Osteoblast (primary cell): ENCODE measurements around the gene PDE5A. TPM values are rescaled to one million over a fixed set of nuclear protein-coding genes. Genes with fewer than 3 reads are reported as not detected.

Experiments used
- DNase-seq: peaks from one replicate; pipeline ENCODE4 v3.0.0; 2011; ENCODE audit warnings: low spot score, mixed read lengths; ENCODE audit not compliant: insufficient read length; ENCODE audit errors: missing footprints
- H2AFZ ChIP-seq: 2 replicates; pipeline ENCODE4 v1.6.0; 2011; ENCODE audit warnings: mild to moderate bottlenecking, low read length
- H3K27ac ChIP-seq: 2 replicates; pipeline ENCODE4 v1.5.1; 2011; ENCODE audit warnings: mild to moderate bottlenecking, low read depth, low read length, moderate library complexity
- H3K27me3 ChIP-seq: 2 replicates; pipeline ENCODE4 v1.6.0; 2012; ENCODE audit warnings: mild to moderate bottlenecking, control low read depth, inconsistent platforms, low read length, moderate library complexity; ENCODE audit not compliant: insufficient read depth
- H3K36me3 ChIP-seq: 2 replicates; pipeline ENCODE4 v1.5.1; 2011; ENCODE audit warnings: mild to moderate bottlenecking, low read length, control low read depth, moderate library complexity; ENCODE audit not compliant: insufficient read depth
- H3K4me1 ChIP-seq: 2 replicates; pipeline ENCODE4 v1.5.1; 2011; ENCODE audit warnings: mild to moderate bottlenecking, low read length, control low read depth, moderate library complexity; ENCODE audit not compliant: insufficient read depth
- H3K4me2 ChIP-seq: 2 replicates; pipeline ENCODE4 v1.6.0; 2011; ENCODE audit warnings: mild to moderate bottlenecking, low read length; ENCODE audit not compliant: insufficient read depth
- H3K4me3 ChIP-seq: fragments of 200-600 bp; sonication (generic); 3 replicates; pipeline ENCODE4 v1.5.1; 2012; ENCODE audit warnings: mild to moderate bottlenecking, low read length, inconsistent platforms; ENCODE audit not compliant: insufficient read depth
- H3K79me2 ChIP-seq: 2 replicates; pipeline ENCODE4 v1.6.0; 2012; ENCODE audit warnings: mild to moderate bottlenecking, low read length, control low read depth, inconsistent platforms; ENCODE audit not compliant: insufficient read depth
- H3K9me3 ChIP-seq: 2 replicates; pipeline ENCODE4 v1.5.1; 2011; ENCODE audit warnings: low read depth, low read length, control low read depth
- H4K20me1 ChIP-seq: 2 replicates; pipeline ENCODE4 v1.6.0; 2012; ENCODE audit warnings: mild to moderate bottlenecking, low read length, control low read depth; ENCODE audit not compliant: insufficient read depth
- CTCF ChIP-seq: IDR thresholded peaks from 2 replicates; pipeline ENCODE4 v1.5.1; 2011; ENCODE audit warnings: mild to moderate bottlenecking, low read depth, low read length, moderate library complexity; ENCODE audit errors: extremely low read depth
- total RNA-seq: library from RNA; depleted of rRNA; stranded (reverse); fragments of >200 nt; gene quantifications from 2 replicates; pipeline ENCODE4 v1.2.3, GENCODE V29; 2012

Gene PDE5A
- total RNA-seq, 1 donor: 140 TPM

DNA sequence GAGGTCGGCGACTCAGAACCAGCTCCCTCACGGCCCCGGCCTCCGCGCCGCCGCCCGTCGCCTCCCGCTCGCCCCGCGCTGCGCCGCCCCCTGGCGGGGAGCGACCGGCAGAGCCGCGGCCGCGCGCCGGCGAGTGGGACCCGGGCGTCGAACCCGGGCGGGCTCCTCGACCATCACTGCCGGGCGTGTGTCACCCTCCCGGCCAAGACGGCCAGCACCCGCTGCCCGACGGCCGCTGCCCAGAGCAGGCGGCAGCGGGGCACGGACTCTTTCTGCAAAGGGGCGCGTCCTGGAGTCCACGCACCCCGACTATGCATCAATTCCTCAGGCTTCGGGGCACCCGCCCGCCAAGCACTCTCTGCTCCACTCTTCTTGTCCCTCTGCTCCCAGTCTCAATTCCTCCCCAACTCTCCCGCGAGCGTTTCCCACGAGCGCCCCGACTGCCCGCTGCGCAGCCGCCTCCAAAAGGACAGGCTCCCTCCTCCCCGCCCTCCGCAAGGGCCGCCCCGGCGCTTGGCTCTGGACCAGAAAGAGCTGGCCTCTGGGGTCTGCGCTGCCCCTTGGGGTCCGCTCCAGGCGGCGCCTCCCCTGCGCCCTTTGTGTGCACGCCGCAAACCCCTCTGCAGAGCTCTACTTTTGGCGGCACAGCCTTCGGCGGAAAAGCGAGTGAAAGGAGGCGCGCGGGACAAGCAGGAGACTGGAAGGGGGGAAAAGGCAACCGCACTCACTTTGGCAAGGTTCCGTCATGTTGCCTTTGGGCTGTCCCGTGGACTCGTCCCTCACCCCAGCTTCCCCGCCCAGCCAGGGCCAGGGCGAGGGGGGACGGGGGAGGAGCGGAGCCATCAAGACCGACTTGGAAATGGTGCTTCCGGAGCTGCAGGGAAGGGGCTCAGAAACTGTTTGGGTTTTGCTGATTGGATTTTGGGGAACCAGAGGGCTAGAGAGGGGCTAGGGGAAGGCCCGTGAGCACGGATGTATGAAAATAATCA lies 1.0 kb downstream of the PDE5A start:
- H2AFZ ChIP-seq: peak overlapping the region; percentile 92
- no peaks in the 10 kb centered on the region for H3K27me3 ChIP-seq
- peak; percentile 33 for TF ChIP-seq CTCF

DNA sequence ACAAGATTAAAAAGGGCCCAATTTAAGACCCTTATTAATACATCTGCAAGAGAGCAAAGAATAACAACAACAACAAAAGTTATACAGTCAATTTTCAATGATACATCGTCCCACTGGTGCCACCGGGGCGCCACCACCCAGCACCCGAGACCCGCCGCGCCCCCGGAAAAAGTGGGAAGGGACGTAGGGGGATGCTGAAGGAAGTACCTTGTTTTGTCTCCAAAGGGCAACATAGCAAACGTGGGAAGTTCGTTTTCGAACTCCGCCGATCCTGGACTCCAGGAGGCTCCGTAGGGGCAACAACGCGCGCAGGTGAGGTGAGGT lies 1.7 kb downstream of the PDE5A start:
- Histone ChIP-seq H3K9me3 (no peaks in the 10 kb centered on the region), H3K4me1 (peaks cover 26% of the 10 kb centered on the region), H3K27ac (peak overlapping the region; percentile 78), H3K79me2 (peaks cover 47% of the 10 kb centered on the region), H3K27me3 (no peaks in the 10 kb centered on the region), H2AFZ (peak overlapping the region; percentile 91), H3K4me3 (peak overlapping the region; percentile 94), H3K4me2 (peak overlapping the region; percentile 91), H3K36me3 (peaks cover 16% of the 10 kb centered on the region), H4K20me1 (peaks cover 14% of the 10 kb centered on the region)
- DNase-seq: no peak
- no peak for TF ChIP-seq CTCF

More for the DNA sequence above, 1.0 kb downstream of the PDE5A start:
- H4K20me1 ChIP-seq: peaks cover 14% of the 10 kb centered on the region
- peak; percentile 95 for DNase-seq
- peak overlapping the region; percentile 94 for H3K4me3 ChIP-seq
- peak overlapping the region; percentile 91 for H3K4me2 ChIP-seq
- peaks cover 12% of the 10 kb centered on the region for H3K36me3 ChIP-seq
- peaks cover 30% of the 10 kb centered on the region for H3K4me1 ChIP-seq
- no peaks in the 10 kb centered on the region for H3K9me3 ChIP-seq
- H3K27ac ChIP-seq: peak overlapping the region; percentile 87
- H3K79me2 ChIP-seq: peaks cover 44% of the 10 kb centered on the region

- H2AFZ ChIP-seq: no peak overlapping the region
- H4K20me1 ChIP-seq: peaks cover 14% of the 10 kb centered on the region
- no peaks in the 10 kb centered on the region for H3K27me3 ChIP-seq
- H3K9me3 ChIP-seq: no peaks in the 10 kb centered on the region
- H3K27ac ChIP-seq: peak overlapping the region; percentile 78
- peaks cover 26% of the 10 kb centered on the region for H3K4me1 ChIP-seq
- no peak for TF ChIP-seq CTCF
- peak; percentile 59 for DNase-seq
- H3K79me2 ChIP-seq: peaks cover 51% of the 10 kb centered on the region
- H3K4me3 ChIP-seq: peak overlapping the region; percentile 94
- peak overlapping the region; percentile 91 for H3K4me2 ChIP-seq
- H3K36me3 ChIP-seq: peaks cover 16% of the 10 kb centered on the region
Observed at GRCh38 chr4:119626420-119626819, 2.2 kb downstream of the PDE5A start.

- H3K9me3 ChIP-seq: no peaks in the 10 kb centered on the region
- peaks cover 16% of the 10 kb centered on the region for H3K36me3 ChIP-seq
- H3K27ac ChIP-seq: peak overlapping the region; percentile 78
- no peaks in the 10 kb centered on the region for H3K27me3 ChIP-seq
- peaks cover 21% of the 10 kb centered on the region for H4K20me1 ChIP-seq
- H3K4me3 ChIP-seq: peak overlapping the region; percentile 94
- no peak overlapping the region for H2AFZ ChIP-seq
- no peak for TF ChIP-seq CTCF
- no peak for DNase-seq
- H3K4me1 ChIP-seq: peaks cover 30% of the 10 kb centered on the region
- peaks cover 57% of the 10 kb centered on the region for H3K79me2 ChIP-seq
- peak overlapping the region; percentile 91 for H3K4me2 ChIP-seq
Observed at GRCh38 chr4:119625761-119626160, 2.8 kb downstream of the PDE5A start.
